Thoracic aorta (tissue), 2 donors: ENCODE data around the gene UBASH3B. TPM values are rescaled to one million over a fixed set of nuclear protein-coding genes. Genes with fewer than 3 reads are reported as not detected.

Source experiments
- ATAC-seq: fragments of 150-250 bp; one replicate; pipeline ENCODE4 v1.8.0; 2017; ENCODE audit warnings: low read depth; ENCODE audit not compliant: insufficient number of reproducible peaks, low FRiP score
- DNase-seq: peaks from one replicate; pipeline ENCODE4 v3.0.0-alpha.2; 2020; ENCODE audit warnings: low spot score
- H3K27ac ChIP-seq, 2 donors: fragments of 200-600 bp; sonication (generic); 1 replicate in 1 of 2; 2 replicates in 1 of 2; pipeline ENCODE4 v1.5.1; 2016; ENCODE audit warnings: mild to moderate bottlenecking in 2 of 2, moderate library complexity in 2 of 2
- H3K27me3 ChIP-seq: fragments of 200-600 bp; sonication (generic); replicated peaks from 2 replicates; pipeline ENCODE4 v1.6.0; 2016; ENCODE audit warnings: mild to moderate bottlenecking; ENCODE audit not compliant: insufficient read depth
- H3K36me3 ChIP-seq: fragments of 200-600 bp; sonication (generic); one replicate; pipeline ENCODE4 v1.5.1; 2016
- H3K4me1 ChIP-seq, 2 donors: fragments of 200-600 bp; sonication (generic); 1 replicate in 1 of 2; 2 replicates in 1 of 2; pipeline versions ENCODE4 v1.5.1 to v1.6.0; 2016; ENCODE audit warnings: low read depth in 2 of 2, mild to moderate bottlenecking in 1 of 2; ENCODE audit not compliant: control insufficient read depth in 1 of 2
- H3K4me3 ChIP-seq: fragments of 200-600 bp; sonication (generic); 2 replicates; pipeline ENCODE4 v1.5.1; 2016; ENCODE audit warnings: mild to moderate bottlenecking
- H3K9me3 ChIP-seq: fragments of 200-600 bp; sonication (generic); 2 replicates; pipeline ENCODE4 v1.5.1; 2016
- total RNA-seq, 2 donors: library from RNA; depleted of rRNA; stranded (reverse); fragments of >200 nt; gene quantifications; one replicate each; pipeline versions ENCODE4 v1.1.0 to v1.2.3, GENCODE V29; 2016
- TF ChIP-seq, protein P1 (sequence below): fragments of 200-600 bp; sonication (generic); IDR thresholded peaks from one replicate; pipeline ENCODE4 v1.5.1; 2019; ENCODE audit warnings: antibody characterized with exemption

UBASH3B gene
- total RNA-seq, 2 donors from 2014 or later, result 6.1 to 12.3 TPM

DNA sequence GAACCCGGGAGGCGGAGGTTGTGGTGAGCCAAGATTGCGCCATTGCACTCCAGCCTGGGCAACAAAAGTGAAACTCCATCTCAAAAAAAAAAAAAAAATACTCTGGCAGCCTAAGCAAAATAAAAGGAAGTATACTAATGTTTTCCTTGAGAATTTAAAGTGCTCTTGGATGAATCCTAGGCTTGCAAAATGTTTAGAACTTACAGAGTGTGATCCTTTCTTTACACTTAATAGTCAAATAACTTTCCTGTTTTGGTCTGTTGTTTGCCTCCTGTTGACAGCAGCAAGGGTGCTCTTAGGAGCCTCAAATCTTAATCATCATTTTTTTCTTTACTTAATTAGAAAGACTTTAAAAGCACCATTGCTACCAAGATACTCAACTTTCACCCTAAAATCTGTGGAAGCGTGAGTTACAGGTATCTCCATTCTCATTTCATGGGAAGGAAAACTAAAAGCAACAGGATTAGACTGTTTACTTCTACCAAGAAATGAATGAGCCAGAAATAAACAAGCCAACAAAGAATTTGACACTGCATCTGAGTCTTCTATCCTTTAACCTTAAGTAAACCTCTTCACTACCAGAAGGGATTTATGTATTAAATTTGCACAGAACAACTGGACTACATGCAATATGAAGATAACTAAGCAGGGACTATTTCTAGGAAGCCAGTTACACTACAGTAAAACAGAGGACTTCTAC lies 144.0 kb downstream of the UBASH3B start:
- no peaks in the 10 kb centered on the region for H3K9me3 ChIP-seq
- H3K27me3 ChIP-seq, result no peaks in the 10 kb centered on the region
- H3K4me1 ChIP-seq, result no peaks in the 10 kb centered on the region
- H3K27ac ChIP-seq, result no peak overlapping the region
- H3K4me3 ChIP-seq, result no peak overlapping the region
- ATAC-seq, result no peak
- TF ChIP-seq, protein P1, sequence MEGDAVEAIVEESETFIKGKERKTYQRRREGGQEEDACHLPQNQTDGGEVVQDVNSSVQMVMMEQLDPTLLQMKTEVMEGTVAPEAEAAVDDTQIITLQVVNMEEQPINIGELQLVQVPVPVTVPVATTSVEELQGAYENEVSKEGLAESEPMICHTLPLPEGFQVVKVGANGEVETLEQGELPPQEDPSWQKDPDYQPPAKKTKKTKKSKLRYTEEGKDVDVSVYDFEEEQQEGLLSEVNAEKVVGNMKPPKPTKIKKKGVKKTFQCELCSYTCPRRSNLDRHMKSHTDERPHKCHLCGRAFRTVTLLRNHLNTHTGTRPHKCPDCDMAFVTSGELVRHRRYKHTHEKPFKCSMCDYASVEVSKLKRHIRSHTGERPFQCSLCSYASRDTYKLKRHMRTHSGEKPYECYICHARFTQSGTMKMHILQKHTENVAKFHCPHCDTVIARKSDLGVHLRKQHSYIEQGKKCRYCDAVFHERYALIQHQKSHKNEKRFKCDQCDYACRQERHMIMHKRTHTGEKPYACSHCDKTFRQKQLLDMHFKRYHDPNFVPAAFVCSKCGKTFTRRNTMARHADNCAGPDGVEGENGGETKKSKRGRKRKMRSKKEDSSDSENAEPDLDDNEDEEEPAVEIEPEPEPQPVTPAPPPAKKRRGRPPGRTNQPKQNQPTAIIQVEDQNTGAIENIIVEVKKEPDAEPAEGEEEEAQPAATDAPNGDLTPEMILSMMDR, result no peak
- no peaks in the 10 kb centered on the region for H3K36me3 ChIP-seq
- DNase-seq, result no peak

DNA sequence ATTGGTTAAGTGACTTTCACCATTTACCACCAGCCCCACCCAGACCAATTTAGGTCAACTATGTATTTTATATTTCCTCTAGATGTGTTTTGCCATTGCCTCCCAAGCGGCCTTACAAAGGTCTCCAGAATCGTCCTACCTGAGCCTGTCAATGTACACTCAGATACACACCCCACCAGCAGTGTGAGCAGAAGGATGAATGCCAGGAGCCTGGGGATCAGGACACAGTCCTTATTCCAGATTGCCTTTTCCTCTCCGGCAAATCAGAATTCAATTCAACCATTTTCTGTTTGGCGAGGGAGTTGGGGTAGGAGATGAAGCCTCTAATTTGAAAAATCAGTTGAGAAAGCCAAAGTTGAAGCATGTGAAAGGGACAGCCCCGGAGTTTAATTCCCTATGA lies 147.4 kb downstream of the UBASH3B start:
- H3K27ac ChIP-seq, result no peak overlapping the region
- H3K9me3 ChIP-seq, result no peaks in the 10 kb centered on the region
- H3K36me3 ChIP-seq, result no peaks in the 10 kb centered on the region
- DNase-seq, result no peak
- H3K4me3 ChIP-seq, result no peak overlapping the region
- no peak for ATAC-seq
- TF ChIP-seq, protein P1, result no peak
- H3K27me3 ChIP-seq, result no peaks in the 10 kb centered on the region
- H3K4me1 ChIP-seq, result no peaks in the 10 kb centered on the region

DNA sequence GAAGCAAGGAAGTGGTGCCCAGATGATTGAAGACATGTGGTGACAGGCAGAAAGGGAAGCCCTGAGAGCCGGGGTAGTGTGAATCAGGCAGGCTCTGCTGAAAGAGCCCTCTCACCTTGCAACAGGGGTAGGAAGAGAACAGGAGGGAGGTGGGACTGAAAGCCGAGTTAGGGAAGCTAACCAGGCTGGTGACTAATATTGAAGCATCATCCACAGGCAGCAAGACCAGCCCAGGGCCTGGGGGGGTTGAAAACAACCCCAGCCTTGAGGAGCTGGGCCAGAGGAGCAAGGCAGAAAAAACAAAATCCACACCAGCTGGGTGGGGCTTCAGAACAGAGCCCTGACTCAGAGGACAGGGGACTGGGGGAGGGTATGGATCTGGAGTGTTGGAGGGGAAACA lies 147.8 kb downstream of the UBASH3B start:
- ATAC-seq, result no peak
- TF ChIP-seq, protein P1, result no peak

DNA sequence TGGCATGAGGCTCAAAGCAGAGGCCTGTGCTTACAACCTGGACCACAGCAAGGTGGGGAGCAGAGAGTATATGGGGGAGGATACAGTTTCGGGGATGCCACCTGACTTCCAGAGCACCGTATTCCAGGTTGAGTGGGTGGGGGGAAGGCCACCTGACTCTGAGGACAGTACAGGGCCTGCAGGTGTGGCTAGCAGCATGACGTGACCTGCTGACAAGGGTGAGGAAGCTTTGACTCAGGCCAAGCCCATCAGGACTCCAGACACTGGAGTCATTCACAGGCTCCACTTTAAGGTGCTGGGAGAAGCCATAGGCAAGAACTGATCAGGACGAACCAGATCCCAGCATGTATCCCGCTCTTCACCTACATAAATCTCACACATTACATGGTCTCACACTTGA lies 148.2 kb downstream of the UBASH3B start:
- no peak overlapping the region for H3K27ac ChIP-seq
- ATAC-seq, result no peak

More for the DNA sequence above, 147.8 kb downstream of the UBASH3B start:
- Histone ChIP-seq H3K4me3 (no peak overlapping the region), H3K27me3 (no peaks in the 10 kb centered on the region), H3K27ac (no peak overlapping the region), H3K9me3 (no peaks in the 10 kb centered on the region), H3K4me1 (no peaks in the 10 kb centered on the region), H3K36me3 (no peaks in the 10 kb centered on the region)
- DNase-seq, result no peak

DNA sequence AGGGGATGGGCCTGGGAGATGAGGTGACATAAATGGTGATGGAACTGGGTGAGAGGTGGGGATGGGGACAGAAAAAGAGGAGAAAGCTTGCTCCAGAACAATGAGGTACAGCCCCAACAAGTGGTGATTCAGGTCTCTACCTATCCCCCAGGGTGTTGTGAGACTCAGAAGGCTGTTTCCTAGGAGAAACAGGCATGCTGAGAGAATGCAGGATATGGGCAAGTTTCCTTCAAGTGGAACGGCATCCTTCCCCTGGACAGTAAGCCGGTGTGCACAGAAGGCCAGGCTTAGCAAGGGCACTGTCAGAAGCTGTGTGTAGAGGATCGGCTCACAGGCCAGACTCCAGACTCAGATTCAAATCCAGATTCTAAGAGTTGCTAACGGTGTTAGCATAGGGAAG lies 148.6 kb downstream of the UBASH3B start:
- ATAC-seq (no peak), DNase-seq (no peak)
- H3K4me3 ChIP-seq, result no peak overlapping the region
- no peaks in the 10 kb centered on the region for H3K4me1 ChIP-seq
- no peak overlapping the region for H3K27ac ChIP-seq
- TF ChIP-seq, protein P1, result no peak
- no peaks in the 10 kb centered on the region for H3K27me3 ChIP-seq
- H3K9me3 ChIP-seq, result no peaks in the 10 kb centered on the region
- no peaks in the 10 kb centered on the region for H3K36me3 ChIP-seq

More for the DNA sequence above, 148.2 kb downstream of the UBASH3B start:
- Histone ChIP-seq H3K4me3 (no peak overlapping the region), H3K27me3 (no peaks in the 10 kb centered on the region), H3K9me3 (no peaks in the 10 kb centered on the region), H3K4me1 (no peaks in the 10 kb centered on the region), H3K36me3 (no peaks in the 10 kb centered on the region)
- TF ChIP-seq, protein P1, result no peak
- no peak for DNase-seq
